B cell (primary cell): Measurements from ENCODE around the gene BPIFA3. TPM values are rescaled to one million over a fixed set of nuclear protein-coding genes. Genes with fewer than 3 reads are reported as not detected.

Experiments used
- ATAC-seq: fragments of 200-7000 bp; cut with Tn5 transposase; one replicate; pipeline ENCODE4 v1.10.0; 2021; ENCODE audit warnings: low read depth, mild to moderate bottlenecking, moderate number of reproducible peaks, moderate library complexity
- CTCF ChIA-PET: fragments of 350-600 bp; sonication (Branson Sonifier 250); formaldehyde crosslinking; loops from one replicate; lab custom pipeline; 2021; ENCODE audit warnings: antibody characterized with exemption, inconsistent platforms; lab: Charles Lee
- POLR2A ChIA-PET: fragments of 350-600 bp; sonication (Branson Sonifier 250); formaldehyde crosslinking; loops from one replicate; lab custom pipeline; 2021; ENCODE audit warnings: antibody characterized with exemption; lab: Charles Lee
- DNase-seq: peaks from one replicate; pipeline ENCODE4 v3.0.0; 2013
- H2AFZ ChIP-seq: 2 replicates; pipeline ENCODE4 v1.6.1; 2012; ENCODE audit warnings: mild to moderate bottlenecking, low read depth, low read length; ENCODE audit not compliant: insufficient read depth, poor library complexity, severe bottlenecking
- H3K27ac ChIP-seq, 2 donors: 1 replicate in 1 of 2; 2 replicates in 1 of 2; pipeline ENCODE4 v1.5.1; 2012 to 2013; ENCODE audit warnings: low read length in 2 of 2, mild to moderate bottlenecking in 2 of 2, moderate library complexity in 1 of 2
- H3K27me3 ChIP-seq, 4 experiments: fragments of 200-600 bp in 1 of 4; sonication (generic) in 1 of 4; replicated peaks in 1 of 4; 1 replicate in 2 of 4; 2 replicates in 2 of 4; pipeline versions ENCODE4 v1.6.1 to v1.7.0; 2013 to 2016; ENCODE audit warnings: low read length in 3 of 4, mild to moderate bottlenecking in 2 of 4, mixed read lengths in 1 of 4, moderate library complexity in 1 of 4; ENCODE audit not compliant: insufficient read depth in 4 of 4, control insufficient read depth in 3 of 4; ENCODE audit errors: control extremely low read depth in 1 of 4
- H3K36me3 ChIP-seq, 2 experiments: replicated peaks in 1 of 2; 1 replicate in 1 of 2; 2 replicates in 1 of 2; pipeline versions ENCODE4 v1.6.1 to v1.7.1; 2013; ENCODE audit warnings: low read length in 1 of 2; ENCODE audit not compliant: insufficient read depth in 2 of 2, control insufficient read depth in 1 of 2; ENCODE audit errors: control extremely low read depth in 1 of 2, extremely low read depth in 1 of 2
- H3K4me1 ChIP-seq, 2 donors: fragments of 200-600 bp in 1 of 2; sonication (generic) in 1 of 2; 1 replicate in 1 of 2; 2 replicates in 1 of 2; pipeline versions ENCODE4 v1.5.1 to v1.6.1; 2013 to 2017; ENCODE audit warnings: low read length in 2 of 2; ENCODE audit not compliant: control insufficient read depth in 2 of 2, insufficient read depth in 2 of 2
- H3K4me2 ChIP-seq: replicated peaks from 2 replicates; pipeline ENCODE3; 2012; ENCODE audit warnings: mild to moderate bottlenecking, low read depth, low read length; ENCODE audit not compliant: poor library complexity, severe bottlenecking
- H3K4me3 ChIP-seq, 5 experiments: fragments of 200-600 bp in 1 of 5; sonication (generic) in 1 of 5; 1 replicate in 3 of 5; 2 replicates in 2 of 5; pipeline versions ENCODE4 v1.5.1 to v1.7.0; 2011 to 2016; ENCODE audit warnings: low read length in 4 of 5, mild to moderate bottlenecking in 4 of 5, low read depth in 2 of 5, control low read depth in 1 of 5, moderate library complexity in 1 of 5; ENCODE audit not compliant: insufficient read depth in 1 of 5; ENCODE audit errors: control extremely low read depth in 1 of 5, extremely low read depth in 1 of 5
- H3K79me2 ChIP-seq: fragments of 200-600 bp; sonication (generic); one replicate; pipeline ENCODE4 v1.6.0; 2016; ENCODE audit warnings: low read length; ENCODE audit not compliant: control insufficient read depth, insufficient read depth
- H3K9ac ChIP-seq: fragments of 200-600 bp; sonication (generic); 2 replicates; pipeline ENCODE4 v1.6.1; 2017; ENCODE audit warnings: mild to moderate bottlenecking, low read length, moderate library complexity
- H3K9me3 ChIP-seq, 3 donors: one replicate each; pipeline versions ENCODE4 v1.6.1 to v1.7.1; 2013; ENCODE audit warnings: low read length in 2 of 3; ENCODE audit not compliant: control insufficient read depth in 2 of 3, insufficient read depth in 1 of 3; ENCODE audit errors: control extremely low read depth in 1 of 3
- H4K20me1 ChIP-seq: 2 replicates; pipeline ENCODE4 v1.6.0; 2012; ENCODE audit warnings: mild to moderate bottlenecking, low read length; ENCODE audit not compliant: insufficient read depth, control insufficient read depth, poor library complexity, severe bottlenecking
- H3K27ac Mint-ChIP-seq: one replicate; pipeline ENCODE4 v1.8.0; 2021; ENCODE audit warnings: mixed read lengths
- H3K27me3 Mint-ChIP-seq: one replicate; pipeline ENCODE4 v1.8.0; 2021; ENCODE audit warnings: mixed read lengths
- H3K4me1 Mint-ChIP-seq: one replicate; pipeline ENCODE4 v1.8.0; 2021; ENCODE audit warnings: mixed read lengths
- H3K4me3 Mint-ChIP-seq: one replicate; pipeline ENCODE4 v1.8.0; 2021; ENCODE audit warnings: mixed read lengths
- H3K9me3 Mint-ChIP-seq: one replicate; pipeline ENCODE4 v1.8.0; 2022; ENCODE audit warnings: mixed read lengths; ENCODE audit not compliant: insufficient read depth
- CTCF ChIP-seq: fragments of 200-600 bp; IDR thresholded peaks from one replicate; pipeline ENCODE4 v1.8.0; 2022; ENCODE audit warnings: antibody characterized with exemption, mild to moderate bottlenecking
- EZH2 ChIP-seq: IDR thresholded peaks from 2 replicates; pipeline ENCODE4 v1.6.1; 2012; ENCODE audit warnings: borderline replicate concordance, low read depth, mild to moderate bottlenecking, moderate library complexity, low read length; ENCODE audit not compliant: insufficient read depth, poor library complexity, severe bottlenecking
- WGBS: methylation state at CpG from one replicate; pipeline ENCODE4 v1.1.5; 2013; ENCODE audit warnings: missing lambda C conversion rate; ENCODE audit not compliant: insufficient coverage; 5-methylcytosine and 5-hydroxymethylcytosine counted together
- intact Hi-C: fragments of 100-400 bp; cut with micrococcal nuclease; formaldehyde crosslinking; loops from one replicate; pipeline ENCODE4 v1.10.0; 2022
- polyA plus RNA-seq: library from polyadenylated mRNA; depleted of rRNA; stranded (reverse); fragments of >200 nt; gene quantifications from 2 replicates; pipeline ENCODE4 v1.2.3, GENCODE V29; 2012
- total RNA-seq, 2 donors: library from RNA; stranded (reverse); fragments of 120-200 nt in 1 of 2; gene quantifications; 1 replicate in 1 of 2; 2 replicates in 1 of 2; pipeline versions ENCODE4 v1.2.3 to v1.2.4, GENCODE V29; 2013 to 2022

The BPIFA3 gene
- total and polyA plus RNA-seq, 2 donors (not counting 1 experiment from before 2014, with no cell fraction given), result not detected

GRCh38 chr20:33191484-33191883 lies 25.7 kb upstream of the BPIFA3 start:
- Histone ChIP-seq H2AFZ (no peak overlapping the region), H3K9me3 (no peaks in the 10 kb centered on the region), H3K27ac (no peak overlapping the region), H3K4me3 (no peak overlapping the region), H3K79me2 (no peaks in the 10 kb centered on the region), H3K9ac (no peak overlapping the region), H4K20me1 (no peaks in the 10 kb centered on the region), H3K36me3 (no peaks in the 10 kb centered on the region), H3K4me2 (no peak overlapping the region), H3K27me3 (peaks cover 0 to 3% (median 1%) of the 10 kb centered on the region in 4 experiments), H3K4me1 (no peaks in the 10 kb centered on the region)
- WGBS, result 36% methylated on average over 1 of the region's 3 CpGs
- DNase-seq (no peak), ATAC-seq (no peak)
- TF ChIP-seq CTCF (no peak), EZH2 (no peak)
- POLR2A ChIA-PET, result no interaction called here
- Mint-ChIP-seq H3K9me3 (no peaks in the 10 kb centered on the region), H3K4me1 (no peaks in the 10 kb centered on the region), H3K4me3 (no peak overlapping the region), H3K27me3 (peaks cover 12% of the 10 kb centered on the region), H3K27ac (no peak overlapping the region)
- intact Hi-C loops, result no loop called here
- CTCF ChIA-PET, result interaction anchor here (0.5 to 0.6 kb wide), 2 partner anchors 281 to 970 kb away, joined by 3 to 4 read pairs; no protein-coding TSS in a partner anchor

GRCh38 chr20:33191955-33192354 lies 25.2 kb upstream of the BPIFA3 start:
- POLR2A ChIA-PET, result no interaction called here

More at GRCh38 chr20:33191955-33192354, 25.2 kb upstream of the BPIFA3 start:
- no peak overlapping the region for H3K27ac ChIP-seq
- no peaks in the 10 kb centered on the region for H3K4me1 Mint-ChIP-seq
- H3K4me3 Mint-ChIP-seq, result no peak overlapping the region
- H3K4me3 ChIP-seq, result no peak overlapping the region
- H3K79me2 ChIP-seq, result no peaks in the 10 kb centered on the region
- H3K9me3 ChIP-seq, result no peaks in the 10 kb centered on the region
- no peak overlapping the region for H3K4me2 ChIP-seq
- no peak overlapping the region for H3K9ac ChIP-seq
- DNase-seq (no peak), ATAC-seq (no peak)
- no peaks in the 10 kb centered on the region for H3K9me3 Mint-ChIP-seq
- peaks cover 12% of the 10 kb centered on the region for H3K27me3 Mint-ChIP-seq
- no peaks in the 10 kb centered on the region for H3K36me3 ChIP-seq
- H3K27ac Mint-ChIP-seq, result no peak overlapping the region
- no peaks in the 10 kb centered on the region for H4K20me1 ChIP-seq
- CTCF ChIA-PET, result interaction anchor here (0.6 kb wide), 1 partner anchor 969 kb away, joined by 3 read pairs; no protein-coding TSS in a partner anchor
- peaks cover 0 to 3% (median 1%) of the 10 kb centered on the region in 4 experiments for H3K27me3 ChIP-seq
- H3K4me1 ChIP-seq, result no peaks in the 10 kb centered on the region
- WGBS, result no CpG with 5 or more reads among the region's 1 CpG
- TF ChIP-seq CTCF (no peak), EZH2 (no peak)
- intact Hi-C loops, result no loop called here
- no peak overlapping the region for H2AFZ ChIP-seq
